Measurements from ENCODE around the gene ANO1.

- TF ChIP-seq EP300 (IDR thresholded peaks at IDR 0.05) (no peak), POLR2A (IDR thresholded peaks at IDR 0.05; ENCODE audit: low read depth) (no peak), POLR2AphosphoS5 (IDR thresholded peaks at IDR 0.05) (no peak), CTCF (IDR thresholded peaks at IDR 0.05) (no peak)
Measured at GRCh38 chr11:70174547-70175235, 96.6 kb downstream of the ANO1 start.

Measured in esophagus muscularis mucosa (tissue), 4 donors.